Nephron progenitor cell (in vitro differentiated cells): ENCODE results near the gene SLC35G2.

Source experiments
- DNase-seq: peaks from one replicate; pipeline ENCODE4 v3.0.0; 2021
- H3K27ac Mint-ChIP-seq: 2 replicates; pipeline ENCODE4 v1.8.0; 2021; ENCODE audit warnings: mild to moderate bottlenecking, moderate library complexity, mixed read lengths
- H3K27me3 Mint-ChIP-seq: 2 replicates; pipeline ENCODE4 v1.8.0; 2021; ENCODE audit warnings: mild to moderate bottlenecking, low read depth, mixed read lengths; ENCODE audit not compliant: poor library complexity
- H3K36me3 Mint-ChIP-seq: 2 replicates; pipeline ENCODE4 v1.8.0; 2021; ENCODE audit warnings: low read depth, mixed read lengths
- H3K4me1 Mint-ChIP-seq: 2 replicates; pipeline ENCODE4 v1.8.0; 2021; ENCODE audit warnings: mixed read lengths
- H3K4me3 Mint-ChIP-seq: 2 replicates; pipeline ENCODE4 v1.8.0; 2021; ENCODE audit warnings: mild to moderate bottlenecking, moderate library complexity, mixed read lengths
- H3K9me3 Mint-ChIP-seq: 2 replicates; pipeline ENCODE4 v1.8.0; 2021; ENCODE audit warnings: mild to moderate bottlenecking, moderate library complexity, mixed read lengths
- CTCF ChIP-seq: fragments of 200-600 bp; sonication (generic); IDR thresholded peaks from 2 replicates; pipeline ENCODE4 v1.5.0; 2021; ENCODE audit warnings: antibody characterized with exemption

The SLC35G2 gene

GRCh38 chr3:136844724-136845123 lies 25.8 kb downstream of the SLC35G2 start:
- peaks cover 3% of the 10 kb centered on the region for H3K4me1 Mint-ChIP-seq
- H3K27me3 Mint-ChIP-seq: no peaks in the 10 kb centered on the region
- H3K36me3 Mint-ChIP-seq: peaks cover 56% of the 10 kb centered on the region

GRCh38 chr3:136852180-136852579 lies 33.3 kb downstream of the SLC35G2 start:
- Mint-ChIP-seq H3K4me3 (no peak overlapping the region), H3K4me1 (peaks cover 5% of the 10 kb centered on the region), H3K27ac (no peak overlapping the region), H3K9me3 (peaks cover 19% of the 10 kb centered on the region), H3K27me3 (no peaks in the 10 kb centered on the region), H3K36me3 (peaks cover 75% of the 10 kb centered on the region)
- DNase-seq: no peak
- TF ChIP-seq CTCF: no peak

More at GRCh38 chr3:136844724-136845123, 25.8 kb downstream of the SLC35G2 start:
- Mint-ChIP-seq H3K4me3 (no peak overlapping the region), H3K9me3 (no peaks in the 10 kb centered on the region), H3K27ac (no peak overlapping the region)
- TF ChIP-seq CTCF: no peak
- DNase-seq: no peak

GRCh38 chr3:136856665-136857064 lies 37.7 kb downstream of the SLC35G2 start:
- H3K27me3 Mint-ChIP-seq: peaks cover 8% of the 10 kb centered on the region
- H3K36me3 Mint-ChIP-seq: peaks cover 66% of the 10 kb centered on the region

GRCh38 chr3:136858381-136858780 lies 39.5 kb downstream of the SLC35G2 start:
- Mint-ChIP-seq H3K4me3 (no peak overlapping the region), H3K36me3 (peaks cover 61% of the 10 kb centered on the region), H3K9me3 (peaks cover 36% of the 10 kb centered on the region), H3K27me3 (peaks cover 8% of the 10 kb centered on the region), H3K27ac (no peak overlapping the region), H3K4me1 (peaks cover 36% of the 10 kb centered on the region)
- DNase-seq: no peak
- no peak for TF ChIP-seq CTCF

More at GRCh38 chr3:136856665-136857064, 37.7 kb downstream of the SLC35G2 start:
- H3K9me3 Mint-ChIP-seq: peaks cover 35% of the 10 kb centered on the region
- no peak for TF ChIP-seq CTCF
- no peak overlapping the region for H3K4me3 Mint-ChIP-seq
- no peak overlapping the region for H3K27ac Mint-ChIP-seq
- DNase-seq: no peak
- H3K4me1 Mint-ChIP-seq: peaks cover 27% of the 10 kb centered on the region

GRCh38 chr3:136860541-136860940 lies 41.6 kb downstream of the SLC35G2 start:
- Mint-ChIP-seq H3K27me3 (peaks cover 8% of the 10 kb centered on the region), H3K36me3 (peaks cover 56% of the 10 kb centered on the region), H3K27ac (peak overlapping the region; percentile 65), H3K4me1 (peaks cover 40% of the 10 kb centered on the region), H3K4me3 (peak overlapping the region; percentile 98), H3K9me3 (peaks cover 39% of the 10 kb centered on the region)
- DNase-seq: peak; percentile 18
- no peak for TF ChIP-seq CTCF

GRCh38 chr3:136861890-136862616 lies 43.1 kb downstream of the SLC35G2 start, which contains the start of gene NCK1:
TSS of gene NCK1 (plus strand) at chr3:136862208. CDS start at chr3:136928002, 65,794 bp downstream.
- peaks cover 32% of the 10 kb centered on the region for H3K9me3 Mint-ChIP-seq
- peak within 1 kb of the TSS; percentile 99 for H3K27ac Mint-ChIP-seq
- peaks cover 50% of the 10 kb centered on the region for H3K4me1 Mint-ChIP-seq
- TF ChIP-seq CTCF: no peak
- peak; percentile 97 for DNase-seq
- peak within 1 kb of the TSS; percentile 98 for H3K4me3 Mint-ChIP-seq
- H3K36me3 Mint-ChIP-seq: peaks cover 56% of the 10 kb centered on the region
- H3K27me3 Mint-ChIP-seq: peaks cover 8% of the 10 kb centered on the region
